ENCODE results near the gene ARHGAP23. TPM values are rescaled to one million over a fixed set of nuclear protein-coding genes. Genes with fewer than 3 reads are reported as not detected.
"Not testable (repeated sequence)": the region's sequence is repeated elsewhere in the genome, so short reads cannot be mapped to it uniquely, and the experiment has no call there.

ARHGAP23 gene
- total RNA-seq, 3 donors from 2014 or later: 0.29 to 0.57 (median 0.48) TPM

DNA sequence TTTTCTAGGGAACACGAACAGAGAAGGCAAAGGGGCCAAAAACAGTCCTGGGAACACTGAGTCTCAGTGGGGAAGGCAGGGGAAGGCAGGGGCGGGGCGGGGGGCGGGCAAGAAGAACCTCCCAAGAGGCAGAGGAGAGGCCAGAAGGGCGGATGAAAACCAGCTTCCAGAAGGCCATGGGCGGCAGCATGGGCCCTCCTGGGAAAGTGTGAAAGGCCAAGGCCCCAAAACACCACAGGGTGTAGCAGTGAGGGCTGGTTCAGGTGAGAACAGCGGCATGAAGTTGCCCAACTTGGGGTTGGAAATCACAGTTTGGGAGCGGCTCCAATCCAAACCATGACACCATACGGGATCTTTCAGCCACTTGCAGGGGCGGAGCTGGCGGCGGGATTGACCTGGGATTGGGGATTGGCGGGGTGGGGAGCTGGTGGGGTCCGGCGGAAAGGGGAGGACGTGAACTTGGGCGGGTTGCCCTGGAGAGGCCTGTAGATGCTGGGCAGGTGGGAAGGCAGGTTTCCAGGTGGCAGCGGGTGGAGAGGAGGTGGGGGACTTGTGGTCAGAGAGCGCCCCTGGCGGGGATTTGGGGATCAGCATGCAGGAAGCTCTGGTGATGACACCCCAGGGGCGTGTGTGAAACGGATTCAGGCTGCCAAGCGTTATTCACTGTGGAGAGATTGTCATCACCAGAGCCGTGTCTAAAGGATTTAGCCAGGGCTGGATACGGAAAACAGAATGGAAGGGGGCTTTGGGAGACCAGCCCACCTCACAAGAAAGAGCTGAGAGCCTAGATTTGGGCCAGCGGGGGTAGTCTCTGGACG is 80.9 kb downstream of the ARHGAP23 start:
- Mint-ChIP-seq H3K27me3 (ENCODE audit: low read depth) (peaks cover 39% of the 10 kb centered on the region), H3K4me3 (peak overlapping the region; percentile 71), H3K36me3 (ENCODE audit: insufficient read depth) (no peaks in the 10 kb centered on the region), H3K9me3 (no peaks in the 10 kb centered on the region), H3K4me1 (ENCODE audit: low read depth) (peaks cover 6% of the 10 kb centered on the region)
- DNase-seq: peak; percentile 62
- peak; percentile 86 to 88 for ATAC-seq

DNA sequence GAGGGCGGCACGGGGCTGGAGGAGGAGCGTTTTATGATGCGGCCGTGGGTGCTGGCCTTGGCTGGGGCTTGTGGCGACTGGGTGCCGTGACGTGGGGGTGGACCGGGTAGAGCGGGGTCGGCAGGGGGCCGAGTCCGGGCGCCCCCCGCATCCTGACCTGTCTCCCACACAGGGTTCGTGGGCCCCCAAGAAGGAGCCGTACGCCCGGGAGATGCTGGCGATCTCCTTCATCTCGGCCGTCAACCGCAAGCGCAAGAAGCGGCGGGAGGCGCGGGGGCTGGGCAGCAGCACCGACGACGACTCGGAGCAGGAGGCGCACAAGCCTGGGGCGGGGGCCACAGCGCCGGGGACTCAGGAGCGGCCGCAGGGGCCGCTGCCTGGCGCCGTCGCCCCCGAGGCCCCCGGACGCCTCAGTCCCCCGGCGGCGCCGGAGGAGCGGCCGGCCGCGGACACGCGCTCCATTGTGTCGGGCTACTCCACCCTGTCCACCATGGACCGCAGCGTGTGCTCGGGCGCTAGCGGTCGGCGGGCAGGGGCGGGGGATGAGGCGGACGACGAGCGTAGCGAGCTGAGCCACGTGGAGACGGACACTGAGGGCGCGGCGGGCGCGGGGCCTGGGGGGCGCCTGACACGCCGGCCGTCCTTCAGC is 81.6 kb downstream of the ARHGAP23 start:
- H3K36me3 Mint-ChIP-seq (ENCODE audit: insufficient read depth): no peaks in the 10 kb centered on the region
- ATAC-seq (peak; percentile 41 to 52), DNase-seq (no peak)
- H3K27me3 Mint-ChIP-seq (ENCODE audit: low read depth): peaks cover 41% of the 10 kb centered on the region
- peak overlapping the region; percentile 71 for H3K4me3 Mint-ChIP-seq
- H3K9me3 Mint-ChIP-seq: no peaks in the 10 kb centered on the region
- peaks cover 6% of the 10 kb centered on the region for H3K4me1 Mint-ChIP-seq (ENCODE audit: low read depth)

GRCh38 chr17:38510421-38511149 is 82.3 kb downstream of the ARHGAP23 start:
- H3K4me1 Mint-ChIP-seq (ENCODE audit: low read depth): peaks cover 6% of the 10 kb centered on the region
- DNase-seq: no peak
- H3K27me3 Mint-ChIP-seq (ENCODE audit: low read depth): peaks cover 41% of the 10 kb centered on the region
- H3K36me3 Mint-ChIP-seq (ENCODE audit: insufficient read depth): no peaks in the 10 kb centered on the region
- peak overlapping the region; percentile 31 for H3K4me3 Mint-ChIP-seq
- no peaks in the 10 kb centered on the region for H3K9me3 Mint-ChIP-seq
- ATAC-seq: peak; percentile 39 to 57

DNA sequence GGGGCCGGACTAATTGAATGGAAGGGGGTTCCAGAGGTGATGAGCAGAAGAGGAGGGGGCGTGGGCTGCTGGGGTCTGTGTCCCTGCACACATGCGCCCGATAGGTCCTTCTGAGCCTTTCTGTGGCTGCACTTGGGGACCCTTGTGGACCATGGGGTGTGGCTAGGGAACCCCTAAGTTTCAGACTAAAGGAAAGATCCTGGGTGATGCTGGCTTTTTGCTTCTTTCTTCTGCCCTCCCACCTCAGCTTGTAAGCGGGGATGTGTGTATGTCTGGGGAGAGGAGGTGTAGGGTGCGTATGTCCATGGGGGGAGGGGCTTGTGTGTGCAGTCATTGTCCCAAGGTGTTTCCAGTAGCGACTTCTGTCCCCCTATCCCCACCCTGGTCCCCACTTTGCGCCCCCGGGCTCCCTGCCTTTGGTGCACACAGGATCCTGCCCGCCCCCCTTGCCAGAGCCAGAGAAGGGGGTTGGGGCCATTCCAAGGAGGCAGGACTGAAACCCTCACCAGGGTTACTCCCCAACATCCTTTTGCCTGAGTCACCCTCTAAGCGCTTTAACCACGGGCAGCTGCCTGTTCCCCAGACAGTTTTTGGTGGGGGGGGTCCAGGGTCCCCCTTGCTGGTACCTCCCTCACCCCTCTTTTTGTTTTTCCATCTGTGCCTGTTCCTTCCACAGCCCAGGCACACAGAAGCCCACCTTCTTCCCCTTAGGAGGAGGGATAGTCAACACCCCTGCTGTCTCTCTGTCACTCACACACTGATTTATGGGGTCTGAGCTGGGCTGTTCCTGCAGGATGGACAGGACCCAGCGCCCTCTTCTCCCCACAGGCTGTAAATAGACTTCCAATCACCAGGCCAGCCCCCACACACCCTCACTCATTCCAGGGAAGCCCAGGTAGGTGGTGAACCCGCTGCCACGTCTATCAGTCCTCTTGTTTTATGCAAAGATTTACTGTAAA is 83.2 kb downstream of the ARHGAP23 start:
- no peak for DNase-seq
- H3K27me3 Mint-ChIP-seq (ENCODE audit: low read depth): peaks cover 41% of the 10 kb centered on the region
- H3K9me3 Mint-ChIP-seq: no peaks in the 10 kb centered on the region
- H3K36me3 Mint-ChIP-seq (ENCODE audit: insufficient read depth): no peaks in the 10 kb centered on the region
- no peak for ATAC-seq
- H3K4me1 Mint-ChIP-seq (ENCODE audit: low read depth): peaks cover 6% of the 10 kb centered on the region
- H3K4me3 Mint-ChIP-seq: peak overlapping the region; percentile 31

DNA sequence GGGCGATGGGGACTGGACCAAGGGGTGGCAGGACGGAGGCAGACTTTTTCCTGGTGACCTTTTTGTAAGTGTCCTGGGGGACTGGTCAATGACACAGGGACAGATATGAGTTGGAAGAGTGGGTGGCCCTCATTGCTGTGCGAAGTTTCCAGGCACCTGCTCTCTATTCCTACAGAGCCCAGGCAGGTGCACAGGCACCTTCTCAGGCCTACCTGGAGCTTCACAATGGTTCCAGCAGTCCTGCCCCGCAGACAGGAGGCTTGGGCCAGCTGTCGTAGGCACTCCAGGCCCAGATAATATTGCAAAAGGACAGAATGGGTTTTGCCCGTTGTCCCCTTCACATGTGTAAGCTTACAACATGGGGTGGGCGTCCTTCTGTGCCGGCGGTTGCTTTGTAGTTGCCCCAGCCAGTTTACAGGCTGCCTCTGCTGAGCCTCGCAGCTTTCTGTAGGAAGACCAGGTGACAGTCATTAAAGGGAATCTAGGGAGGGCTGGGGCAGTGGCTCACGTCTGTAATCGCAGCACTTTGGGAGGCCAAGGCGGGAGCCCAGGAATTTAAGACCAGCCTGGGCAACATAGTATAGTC is 84.3 kb downstream of the ARHGAP23 start:
- no peak for ATAC-seq
- H3K4me1 Mint-ChIP-seq (ENCODE audit: low read depth): peaks cover 6% of the 10 kb centered on the region
- H3K36me3 Mint-ChIP-seq (ENCODE audit: insufficient read depth): no peaks in the 10 kb centered on the region
- no peak overlapping the region for H3K4me3 Mint-ChIP-seq
- DNase-seq: no peak
- no peaks in the 10 kb centered on the region for H3K9me3 Mint-ChIP-seq
- H3K27me3 Mint-ChIP-seq (ENCODE audit: low read depth): peaks cover 40% of the 10 kb centered on the region

DNA sequence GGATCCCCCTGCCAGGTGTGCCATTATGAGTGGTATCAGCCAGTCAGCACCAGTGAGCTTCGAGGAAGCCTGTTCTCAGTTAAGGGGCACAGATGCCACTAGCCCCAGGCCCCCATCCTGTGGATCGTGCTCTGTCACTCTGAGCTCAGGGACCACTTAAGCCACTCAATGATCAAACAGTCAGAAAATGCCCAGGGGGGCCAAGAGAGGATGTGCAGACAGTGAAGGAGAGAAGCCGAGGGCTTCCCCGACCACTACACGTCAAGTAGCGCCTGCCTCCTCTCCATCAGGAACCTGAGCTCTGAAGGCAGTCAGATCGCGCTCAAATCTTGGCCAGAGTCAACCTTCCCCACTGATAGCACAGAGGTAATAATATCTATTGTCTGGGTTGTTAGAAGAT is 98.3 kb downstream of the ARHGAP23 start:
- not testable (repeated sequence) for DNase-seq; H3K4me1 Mint-ChIP-seq (ENCODE audit: low read depth); ATAC-seq; H3K9me3 Mint-ChIP-seq; H3K36me3 Mint-ChIP-seq (ENCODE audit: insufficient read depth); H3K4me3 Mint-ChIP-seq
- peaks cover 33% of the 10 kb centered on the region for H3K27me3 Mint-ChIP-seq (ENCODE audit: low read depth)

DNA sequence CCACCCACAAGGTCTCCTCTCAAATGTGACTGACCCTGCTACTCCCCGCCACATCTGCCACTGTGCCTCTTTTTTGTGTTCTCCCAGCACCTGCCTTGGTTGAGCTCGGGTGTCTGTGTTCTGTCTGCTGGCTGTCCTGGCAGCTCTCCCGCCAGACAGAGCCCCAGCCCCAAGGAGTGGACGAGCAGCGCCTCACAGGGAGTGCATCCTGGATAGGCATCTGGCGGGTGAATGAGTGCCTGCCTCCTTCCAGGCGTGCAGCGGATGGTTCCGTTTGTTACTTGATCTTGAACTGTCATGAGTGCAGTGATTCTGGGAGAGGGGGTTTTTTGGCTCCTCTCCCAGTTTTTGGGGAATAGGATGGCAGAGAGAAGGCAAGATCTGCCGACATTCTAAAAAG is 99.9 kb downstream of the ARHGAP23 start:
- not testable (repeated sequence) for H3K4me1 Mint-ChIP-seq (ENCODE audit: low read depth); ATAC-seq; H3K36me3 Mint-ChIP-seq (ENCODE audit: insufficient read depth)

GRCh38 chr17:38530856-38531255 is 102.6 kb downstream of the ARHGAP23 start:
- not testable (repeated sequence) for DNase-seq; H3K4me3 Mint-ChIP-seq; ATAC-seq; H3K36me3 Mint-ChIP-seq (ENCODE audit: insufficient read depth); H3K9me3 Mint-ChIP-seq; H3K4me1 Mint-ChIP-seq (ENCODE audit: low read depth)
- peaks cover 43% of the 10 kb centered on the region for H3K27me3 Mint-ChIP-seq (ENCODE audit: low read depth)

More for the DNA sequence above, 99.9 kb downstream of the ARHGAP23 start:
- not testable (repeated sequence) for H3K9me3 Mint-ChIP-seq, H3K4me3 Mint-ChIP-seq, DNase-seq
- peaks cover 41% of the 10 kb centered on the region for H3K27me3 Mint-ChIP-seq (ENCODE audit: low read depth)

- H3K4me3 Mint-ChIP-seq; DNase-seq; H3K9me3 Mint-ChIP-seq; ATAC-seq; H3K4me1 Mint-ChIP-seq (ENCODE audit: low read depth); H3K36me3 Mint-ChIP-seq (ENCODE audit: insufficient read depth): not testable (repeated sequence)
- peaks cover 52% of the 10 kb centered on the region for H3K27me3 Mint-ChIP-seq (ENCODE audit: low read depth)
These were observed 103.5 kb downstream of the ARHGAP23 start for GRCh38 chr17:38531761-38532160.

DNA sequence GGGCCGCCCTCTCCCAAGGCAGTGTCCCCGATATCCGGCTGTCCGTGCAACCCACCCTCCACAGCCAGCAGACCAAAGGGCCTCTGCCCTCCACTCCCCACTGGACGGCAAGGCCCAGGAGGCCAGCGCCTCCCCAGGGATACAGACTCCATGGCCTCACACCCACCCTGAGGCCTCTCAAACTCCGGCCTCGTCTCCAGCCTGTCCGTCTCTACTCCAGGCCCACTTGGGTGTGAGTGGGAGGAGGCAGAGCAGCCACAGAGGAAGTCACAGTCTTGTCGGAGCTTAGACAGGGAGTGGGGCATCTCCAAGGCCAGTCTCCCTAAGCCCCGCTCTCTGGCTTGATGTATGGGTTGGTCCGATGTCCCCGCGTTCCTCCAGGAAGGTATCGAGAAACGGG is 104.2 kb downstream of the ARHGAP23 start:
- Mint-ChIP-seq H3K9me3 (no peaks in the 10 kb centered on the region), H3K4me3 (no peak overlapping the region), H3K36me3 (ENCODE audit: insufficient read depth) (no peaks in the 10 kb centered on the region), H3K27me3 (ENCODE audit: low read depth) (peaks cover 53% of the 10 kb centered on the region), H3K4me1 (ENCODE audit: low read depth) (no peaks in the 10 kb centered on the region)
- ATAC-seq (no peak), DNase-seq (no peak)

DNA sequence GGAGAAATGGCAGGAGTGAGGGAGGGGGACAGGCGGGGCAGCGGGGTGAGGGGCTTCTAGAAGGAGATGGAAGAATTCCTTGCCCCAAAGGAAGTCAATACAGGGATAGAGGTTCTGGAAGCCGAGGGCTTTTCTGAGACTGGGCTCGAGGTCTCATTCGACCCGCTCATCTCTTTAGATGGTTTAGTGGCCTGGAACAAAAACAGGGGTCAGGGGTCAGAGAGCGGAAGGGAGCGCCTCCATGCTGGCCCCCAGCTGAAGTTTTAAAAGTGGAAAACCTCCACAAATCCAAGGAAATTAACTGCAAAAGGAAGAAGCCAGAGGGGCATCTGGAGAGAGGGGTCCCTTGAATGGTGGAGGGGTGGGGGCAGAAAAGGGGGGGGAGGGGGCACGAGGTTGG is 105.0 kb downstream of the ARHGAP23 start:
- H3K4me1 Mint-ChIP-seq (ENCODE audit: low read depth): no peaks in the 10 kb centered on the region
- H3K27me3 Mint-ChIP-seq (ENCODE audit: low read depth): peaks cover 47% of the 10 kb centered on the region
- no peaks in the 10 kb centered on the region for H3K9me3 Mint-ChIP-seq
- DNase-seq (no peak), ATAC-seq (no peak)
- no peak overlapping the region for H3K4me3 Mint-ChIP-seq
- no peaks in the 10 kb centered on the region for H3K36me3 Mint-ChIP-seq (ENCODE audit: insufficient read depth)

- H3K9me3 Mint-ChIP-seq: no peaks in the 10 kb centered on the region
- H3K4me1 Mint-ChIP-seq (ENCODE audit: low read depth): no peaks in the 10 kb centered on the region
- H3K4me3 Mint-ChIP-seq: no peak overlapping the region
- no peak for ATAC-seq
- no peak for DNase-seq
- peaks cover 41% of the 10 kb centered on the region for H3K27me3 Mint-ChIP-seq (ENCODE audit: low read depth)
- no peaks in the 10 kb centered on the region for H3K36me3 Mint-ChIP-seq (ENCODE audit: insufficient read depth)
These were observed 105.7 kb downstream of the ARHGAP23 start for GRCh38 chr17:38533866-38534497.

DNA sequence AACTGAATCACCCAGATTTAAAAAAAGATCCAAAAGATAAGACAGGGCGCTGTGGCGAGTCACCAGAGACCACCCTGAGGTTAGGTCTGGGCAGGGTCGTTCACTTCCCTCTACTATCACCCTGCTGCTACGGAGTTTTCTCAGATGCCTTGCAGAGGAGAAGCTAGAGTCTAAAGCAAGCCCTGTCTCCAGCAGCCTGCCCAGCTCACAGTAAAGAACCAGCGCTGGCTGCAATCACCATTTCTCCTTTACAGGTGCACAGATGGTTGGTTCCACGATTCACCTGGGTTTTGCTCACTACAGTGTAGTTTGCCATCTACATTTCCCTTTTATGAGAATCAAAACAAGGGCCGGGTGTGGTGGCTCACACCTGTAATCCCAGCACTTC is 106.2 kb downstream of the ARHGAP23 start:
- ATAC-seq: no peak
- Mint-ChIP-seq H3K9me3 (no peaks in the 10 kb centered on the region), H3K4me1 (ENCODE audit: low read depth) (no peaks in the 10 kb centered on the region), H3K4me3 (no peak overlapping the region), H3K36me3 (ENCODE audit: insufficient read depth) (no peaks in the 10 kb centered on the region), H3K27me3 (ENCODE audit: low read depth) (peaks cover 38% of the 10 kb centered on the region)
- DNase-seq: no peak

All from activated T-cell treated with anti-CD3 and anti-CD28 coated beads, Interleukin-2, amount 50 U/mL, for 4 hours (primary cell).